Activated CD8-positive, alpha-beta memory T cell treated with anti-CD3 and anti-CD28 coated beads for 36 hours (primary cell): ENCODE measurements around the gene TFAP2A. TPM values are rescaled to one million over a fixed set of nuclear protein-coding genes. Genes with fewer than 3 reads are reported as not detected.

Source experiments
- CTCF ChIA-PET: fragments of 350-600 bp; sonication (Branson Sonifier 250); formaldehyde crosslinking; loops from one replicate; lab custom pipeline; 2021; ENCODE audit warnings: antibody characterized with exemption; lab: Charles Lee
- POLR2A ChIA-PET: fragments of 350-600 bp; sonication (Branson Sonifier 250); formaldehyde crosslinking; loops from one replicate; lab custom pipeline; 2021; ENCODE audit warnings: antibody characterized with exemption; lab: Charles Lee
- total RNA-seq, 2 experiments: library from RNA; stranded (reverse); gene quantifications; one replicate each; pipeline ENCODE4 v1.2.3, GENCODE V29; 2021

TFAP2A gene
- total RNA-seq, 2 experiments from 2014 or later = not detected

DNA sequence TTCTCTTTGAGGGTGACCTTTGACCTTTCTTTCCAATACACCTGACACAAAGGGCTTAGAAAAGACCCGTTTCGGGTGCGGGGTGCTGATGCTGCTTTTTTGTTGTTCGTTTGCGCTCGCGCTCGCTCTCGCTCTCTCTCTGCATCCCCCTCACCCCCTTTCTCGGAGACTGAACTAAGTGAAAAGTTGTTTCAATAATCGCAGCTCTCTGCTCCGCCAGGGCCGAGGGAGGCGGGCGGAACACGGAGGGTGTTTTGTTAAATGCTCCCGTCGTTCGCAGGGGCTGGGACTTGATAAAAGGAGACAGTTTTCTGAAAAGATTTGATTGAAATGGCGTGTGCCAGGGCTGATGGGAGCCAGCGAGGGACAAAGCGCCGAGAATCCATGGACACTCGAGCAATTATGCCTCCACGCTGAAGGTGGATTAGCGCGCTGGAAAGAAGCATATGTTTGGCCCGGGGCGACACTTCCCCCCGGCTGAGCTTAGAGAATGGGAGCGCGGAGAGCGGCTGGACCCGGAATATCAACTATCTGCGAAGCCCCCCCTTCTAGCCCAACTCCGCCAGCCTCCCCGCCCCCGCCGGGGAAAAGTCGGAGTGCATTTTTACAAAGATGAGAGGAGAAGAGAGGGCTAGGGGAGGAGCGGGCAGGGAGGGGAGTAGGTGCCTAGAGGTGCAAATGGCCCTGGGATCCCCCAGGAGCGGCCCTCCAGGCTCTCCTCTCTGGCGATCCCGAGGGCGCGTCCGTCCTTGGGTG, 25.0 kb downstream of the TFAP2A start:
- ChIA-PET CTCF (no interaction called here), POLR2A (no interaction called here)

GRCh38 chr6:10386756-10387654, 27.9 kb downstream of the TFAP2A start:
- CTCF ChIA-PET = no interaction called here
- POLR2A ChIA-PET = no interaction called here

GRCh38 chr6:10386220-10386619, 28.7 kb downstream of the TFAP2A start:
- ChIA-PET POLR2A (no interaction called here), CTCF (no interaction called here)

- CTCF ChIA-PET = interaction anchor here (0.8 kb wide), 1 partner anchor 14 kb away, joined by 3 read pairs; no protein-coding TSS in a partner anchor
- POLR2A ChIA-PET = no interaction called here
These were observed 29.2 kb downstream of the TFAP2A start for GRCh38 chr6:10385524-10386132.

GRCh38 chr6:10384610-10385523, 30.0 kb downstream of the TFAP2A start:
- CTCF ChIA-PET = interaction anchor here (0.8 kb wide), 1 partner anchor 14 kb away, joined by 3 read pairs; no protein-coding TSS in a partner anchor
- POLR2A ChIA-PET = no interaction called here

DNA sequence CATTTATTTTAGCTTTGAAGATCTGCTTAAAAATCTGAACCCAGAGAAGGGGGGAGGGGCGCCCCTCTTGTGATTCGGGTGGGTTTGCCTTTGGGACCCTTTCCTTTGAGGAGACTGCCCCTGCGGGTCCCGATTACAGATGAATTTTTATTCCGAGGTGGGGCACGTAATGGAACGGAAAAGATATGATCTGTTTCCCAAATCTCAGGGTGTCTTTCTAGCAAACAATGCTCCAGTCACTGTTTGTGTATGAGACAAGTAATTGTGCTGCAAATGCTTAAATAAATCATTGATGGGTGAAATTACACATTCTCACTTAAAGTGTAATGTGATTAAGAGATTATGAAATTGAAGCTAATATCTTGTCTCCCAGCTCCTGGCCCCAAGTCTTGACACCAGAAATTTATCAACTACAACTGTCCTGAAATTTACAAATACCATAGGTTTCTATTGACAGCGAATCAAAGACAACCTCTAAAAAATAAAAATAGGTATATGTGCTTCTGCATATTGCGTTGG, 30.7 kb downstream of the TFAP2A start:
- POLR2A ChIA-PET = no interaction called here
- CTCF ChIA-PET = no interaction called here

- POLR2A ChIA-PET = no interaction called here
- CTCF ChIA-PET = no interaction called here
These were observed 31.4 kb downstream of the TFAP2A start for GRCh38 chr6:10383331-10384090.

GRCh38 chr6:10382728-10383330, 32.0 kb downstream of the TFAP2A start:
- ChIA-PET POLR2A (no interaction called here), CTCF (no interaction called here)

- ChIA-PET POLR2A (no interaction called here), CTCF (no interaction called here)
These were observed 32.6 kb downstream of the TFAP2A start for GRCh38 chr6:10382322-10382721.

DNA sequence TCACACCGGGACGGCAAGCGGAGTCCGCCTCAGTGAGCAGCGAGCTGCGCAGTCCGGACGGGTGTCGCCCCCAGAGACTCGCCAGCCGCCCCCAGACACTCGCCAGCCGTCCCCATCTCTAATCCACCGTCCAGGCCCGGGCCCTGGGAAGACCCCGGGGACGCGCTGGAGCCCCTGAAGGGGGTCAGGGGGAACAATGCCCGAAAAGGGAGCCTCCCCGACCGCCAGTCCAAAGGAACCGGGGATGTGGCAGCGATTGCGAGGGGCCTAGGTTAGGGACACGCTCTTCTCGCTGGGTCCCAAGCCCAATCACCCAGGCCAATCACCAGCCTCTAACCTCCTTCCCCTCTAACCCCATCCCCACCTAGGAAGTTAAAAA, 33.1 kb downstream of the TFAP2A start:
- ChIA-PET POLR2A (no interaction called here), CTCF (no interaction called here)

DNA sequence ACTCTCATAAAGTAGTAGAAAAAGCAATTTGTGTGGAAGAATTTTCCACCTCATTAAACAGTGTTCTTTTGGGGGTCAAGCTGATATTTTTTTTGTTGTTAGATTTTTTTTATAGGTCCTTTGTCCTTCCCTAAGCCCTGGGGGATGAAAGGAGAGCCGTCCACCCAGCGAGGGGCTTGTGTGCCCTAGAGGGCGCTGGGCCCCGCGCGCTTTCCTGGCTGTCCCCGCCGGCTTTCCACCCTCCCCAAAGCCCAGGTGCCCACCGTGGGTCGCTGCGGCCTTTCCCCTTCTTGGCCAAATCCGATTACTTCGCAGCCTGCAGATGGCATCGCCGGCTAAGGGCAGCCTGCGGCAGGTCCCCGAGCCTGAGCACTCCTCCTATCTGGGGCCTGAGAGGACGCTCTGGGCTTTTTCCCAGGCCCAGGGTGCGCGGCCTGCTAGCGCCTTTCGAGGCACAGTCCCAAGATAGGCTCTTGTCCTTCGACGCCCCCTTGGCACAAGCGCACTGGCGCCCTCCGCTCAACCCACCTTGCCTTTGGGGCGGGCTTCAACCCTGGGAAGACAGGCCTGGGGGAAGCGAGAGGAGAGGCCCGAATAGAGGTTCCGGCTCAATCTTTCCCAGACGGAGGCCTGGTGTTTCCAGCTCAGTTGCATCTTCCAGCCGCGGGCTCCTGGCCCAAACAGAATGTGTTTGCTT, 33.6 kb downstream of the TFAP2A start:
- ChIA-PET CTCF (no interaction called here), POLR2A (no interaction called here)

- ChIA-PET POLR2A (no interaction called here), CTCF (no interaction called here)
These were observed 39.4 kb downstream of the TFAP2A start for GRCh38 chr6:10375391-10375969.

- ChIA-PET POLR2A (no interaction called here), CTCF (no interaction called here)
These were observed 41.1 kb downstream of the TFAP2A start for GRCh38 chr6:10373642-10374359.

- CTCF ChIA-PET = no interaction called here
- POLR2A ChIA-PET = no interaction called here
These were observed 45.0 kb downstream of the TFAP2A start for GRCh38 chr6:10369896-10370295.

- ChIA-PET CTCF (no interaction called here), POLR2A (no interaction called here)
These were observed 46.0 kb downstream of the TFAP2A start for GRCh38 chr6:10368861-10369260.

GRCh38 chr6:10363911-10364310, 51.0 kb downstream of the TFAP2A start:
- CTCF ChIA-PET = no interaction called here
- POLR2A ChIA-PET = no interaction called here
